LHCN-M2 (cell line): ENCODE data around the gene FLAD1. TPM values are rescaled to one million over a fixed set of nuclear protein-coding genes. Genes with fewer than 3 reads are reported as not detected.

Experiments used
- DNase-seq: peaks from one replicate; pipeline ENCODE4 v3.0.0-alpha.2; 2012; ENCODE audit warnings: low read depth
- total RNA-seq: library from RNA; depleted of rRNA; stranded (reverse); fragments of >200 nt; gene quantifications from 2 replicates; pipeline ENCODE4 v1.2.3, GENCODE V29; 2014

FLAD1 gene
- total RNA-seq, 1 experiment from 2014 or later: 30.9 TPM

DNA sequence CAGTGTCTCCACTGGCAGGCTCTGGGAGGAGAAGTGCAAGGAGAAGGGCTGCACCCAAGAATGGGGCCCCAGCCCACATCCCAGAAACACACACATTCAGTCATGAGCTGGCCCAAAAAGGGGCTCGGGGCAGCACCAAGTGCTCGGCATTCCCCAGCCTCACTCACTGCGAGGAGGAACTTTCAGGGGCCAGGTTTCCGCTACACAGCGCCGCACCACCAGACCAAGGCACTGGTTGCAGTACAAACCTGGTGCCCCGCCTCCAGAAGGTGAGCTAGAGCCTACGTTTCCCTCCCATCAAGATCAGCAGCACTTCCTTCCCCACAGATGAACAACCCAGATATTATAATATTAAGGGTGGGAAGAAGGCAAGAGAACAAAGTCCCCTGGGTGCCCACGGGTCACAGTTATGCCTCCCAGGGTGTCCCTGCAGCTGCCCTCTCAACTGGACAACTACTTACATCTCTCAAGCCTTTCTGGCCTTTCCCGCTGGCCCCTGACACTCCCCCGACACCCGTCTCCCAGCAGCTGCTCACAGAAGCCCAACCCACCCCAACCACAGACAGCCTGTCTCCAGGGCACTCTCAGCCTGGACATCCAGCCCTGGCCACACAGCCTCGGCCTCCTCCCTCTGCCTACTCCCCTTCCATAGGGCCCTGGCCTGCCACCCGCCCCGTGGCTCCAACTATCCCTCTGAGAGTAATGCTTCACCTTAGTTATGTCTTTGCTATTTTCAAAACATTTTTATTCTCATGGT lies 31.1 kb upstream of the FLAD1 start:
- peak; percentile 79 for DNase-seq

DNA sequence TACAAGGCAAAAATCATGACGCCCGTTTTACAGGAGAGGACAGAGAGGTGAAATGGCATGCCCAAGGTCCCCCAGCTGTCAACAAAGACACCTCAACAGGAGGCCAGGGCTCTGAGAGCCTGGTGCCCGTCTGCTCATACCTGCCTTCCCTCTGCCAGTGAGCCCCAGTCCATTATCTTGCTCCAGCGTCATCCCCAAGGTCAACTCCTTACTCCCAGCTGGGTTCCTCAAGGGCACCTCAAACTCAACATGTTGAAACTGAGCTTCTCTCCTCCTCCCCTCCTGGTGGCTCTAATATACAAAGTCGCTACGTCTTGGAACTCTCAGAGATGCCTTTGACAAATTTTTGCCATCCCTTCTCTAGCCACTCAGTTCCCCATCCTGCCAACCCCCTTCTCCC lies 30.5 kb upstream of the FLAD1 start:
- no peak for DNase-seq

DNA sequence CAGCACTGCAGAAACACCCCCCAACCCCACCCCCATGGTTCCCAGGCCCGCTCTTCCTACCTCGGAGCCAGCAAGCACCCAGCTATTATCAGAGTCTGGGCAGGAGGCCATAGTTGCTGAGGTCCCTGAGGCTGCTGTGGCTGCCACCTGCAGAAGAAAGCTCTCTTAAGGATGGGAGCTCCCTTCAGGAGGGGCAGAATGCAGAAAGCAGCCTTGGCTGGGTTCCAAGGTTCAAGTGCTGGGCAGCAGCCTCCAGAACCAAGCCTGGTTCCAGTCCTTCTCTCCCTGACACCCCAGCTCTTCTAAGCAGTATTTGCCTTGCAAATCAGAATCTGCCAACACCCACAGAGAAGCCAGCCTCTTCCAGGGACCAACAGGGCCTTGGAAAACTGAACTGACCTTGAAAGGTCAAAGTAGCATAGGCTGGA lies 29.5 kb upstream of the FLAD1 start:
- DNase-seq: no peak

DNA sequence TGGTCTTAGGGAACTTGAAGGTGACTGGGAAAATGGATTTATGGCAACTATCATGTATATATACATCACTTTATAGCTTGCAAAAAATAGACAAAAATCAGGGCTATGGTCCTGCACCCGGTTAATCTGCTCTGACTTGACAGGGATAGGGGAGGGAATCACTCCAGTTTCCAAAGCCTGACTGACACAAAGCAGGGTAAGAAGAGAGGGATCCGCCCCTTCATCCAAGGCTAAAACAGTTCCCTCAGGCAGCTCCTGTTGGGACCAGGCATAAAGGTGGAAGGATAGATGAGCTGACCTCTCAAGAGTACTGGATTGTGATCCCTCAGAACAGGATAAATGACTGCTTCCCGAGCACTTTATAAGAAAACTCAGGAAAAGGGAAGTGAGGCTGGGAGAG lies 28.6 kb upstream of the FLAD1 start:
- no peak for DNase-seq

DNA sequence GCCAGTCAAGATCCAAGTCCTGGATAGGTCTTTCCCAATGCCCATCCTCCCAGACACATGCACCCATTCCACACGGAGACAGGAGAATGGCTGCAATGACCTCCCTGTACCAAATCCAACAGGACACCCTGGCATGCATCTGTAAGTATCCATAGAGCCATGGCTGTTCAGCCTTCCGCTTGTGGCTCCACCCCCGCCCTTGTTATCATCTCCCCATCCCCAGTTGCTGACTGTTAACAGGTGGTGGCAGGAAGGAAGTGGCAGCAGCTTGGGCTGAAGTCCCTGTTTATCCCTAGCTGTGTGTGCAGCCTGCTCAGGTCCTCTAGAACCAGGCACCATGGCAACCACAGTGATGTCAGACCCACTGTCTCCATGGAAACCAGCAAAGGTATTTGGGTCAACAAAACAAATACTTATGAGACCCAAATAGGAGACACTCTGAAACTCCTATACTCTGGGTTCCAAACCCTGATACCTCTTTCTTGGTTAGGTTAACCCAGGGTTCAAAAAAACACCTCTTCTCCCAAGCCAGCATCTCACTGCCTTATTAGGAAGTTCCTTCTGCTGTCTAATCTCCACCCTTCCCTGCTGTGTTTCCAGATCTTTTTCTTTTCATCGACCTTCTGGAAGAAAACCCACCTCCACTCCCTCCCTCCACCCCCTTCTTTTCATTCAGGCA lies 28.0 kb upstream of the FLAD1 start:
- DNase-seq: peak; percentile 89

DNA sequence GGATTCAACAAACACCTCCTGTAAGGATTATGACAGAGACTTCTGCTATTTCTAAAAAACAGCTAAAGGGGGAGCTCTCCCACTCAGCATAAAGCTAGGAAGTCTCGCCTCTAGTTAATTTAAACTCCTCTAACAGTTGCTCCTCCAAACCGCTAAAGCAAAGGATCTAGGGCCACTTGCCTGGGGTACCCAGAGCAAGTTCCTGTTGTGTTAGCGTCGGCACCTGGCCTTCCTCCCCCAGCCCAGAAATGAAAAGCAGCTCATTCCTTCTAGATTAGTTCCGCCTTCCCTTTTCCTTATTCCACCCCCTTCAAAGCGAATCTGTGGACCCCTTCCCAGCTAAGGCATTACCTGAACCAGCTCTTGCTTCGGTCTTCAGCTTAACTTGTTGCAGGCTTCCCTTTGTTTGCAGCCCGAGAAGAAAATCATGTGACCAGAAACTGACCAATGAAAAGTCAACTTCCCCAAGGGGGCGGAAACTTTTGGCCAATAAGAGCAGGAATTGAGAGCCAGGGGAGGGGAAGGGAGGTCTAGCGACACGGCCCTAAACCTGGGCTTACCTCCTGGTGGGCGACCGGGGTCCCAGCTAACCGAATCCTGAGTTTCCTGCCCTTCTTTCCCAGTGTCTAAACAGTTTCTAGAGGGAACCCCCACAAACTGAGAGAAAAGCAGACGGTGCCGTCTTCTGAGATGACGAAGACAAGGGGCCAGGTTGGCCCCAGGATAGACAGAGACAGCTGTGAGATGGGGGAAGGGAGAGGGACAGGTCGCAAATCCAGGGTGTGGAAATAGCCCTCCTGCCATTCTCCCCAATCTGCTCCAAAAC lies 27.2 kb upstream of the FLAD1 start, which contains the start of gene PBXIP1:
Gene PBXIP1, minus strand, starts transcription at position 382 of the 826 bp plus-strand sequence. CDS start 2,378 bp downstream, outside the sequence.
- peak; percentile 93 for DNase-seq

DNA sequence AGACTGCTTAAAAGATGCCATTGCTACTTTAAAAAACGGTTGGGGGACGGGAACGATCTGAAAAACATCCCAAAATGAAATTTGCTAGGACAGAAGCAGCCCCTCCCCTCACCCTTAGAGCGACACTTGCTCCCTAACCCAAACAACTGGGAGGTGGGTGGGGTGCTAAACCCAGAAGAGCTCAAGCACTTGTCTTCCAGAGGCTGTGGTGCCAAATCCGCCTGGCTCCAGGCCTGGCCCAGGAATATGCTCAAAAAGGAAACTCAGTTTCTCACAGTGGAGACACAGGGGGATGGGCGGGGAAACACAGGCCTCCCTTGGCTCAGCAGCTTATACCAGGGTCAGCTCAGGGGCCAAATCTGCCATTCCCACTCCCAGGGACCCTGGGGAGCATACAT lies 26.6 kb upstream of the FLAD1 start:
- no peak for DNase-seq

DNA sequence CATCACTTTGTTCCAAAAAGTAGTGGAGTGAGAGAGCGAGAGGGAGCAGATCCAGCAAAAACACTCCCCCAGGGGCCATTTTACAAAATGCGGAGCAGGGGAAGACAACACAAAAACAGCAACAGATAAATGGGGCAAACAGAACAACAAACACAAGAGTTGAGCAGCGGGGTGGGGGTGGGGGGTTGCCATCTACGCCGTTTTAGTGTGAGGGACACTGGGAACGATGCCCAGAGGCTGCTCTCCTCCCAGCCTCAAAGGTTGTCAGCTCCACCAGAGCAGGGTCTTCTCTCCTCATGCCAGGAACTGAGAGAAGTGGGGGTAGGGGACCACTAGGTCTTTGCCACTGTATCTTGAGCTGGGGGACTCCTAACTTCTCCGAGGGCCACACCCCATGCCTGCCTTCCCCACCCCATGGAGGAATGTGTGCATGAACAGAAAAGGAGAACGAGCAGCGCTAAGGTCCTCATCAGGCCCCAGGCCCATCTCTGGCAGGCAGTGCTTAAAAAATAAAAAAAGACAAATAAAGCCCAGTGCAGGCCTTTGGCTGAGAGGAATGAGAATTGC lies 26.0 kb upstream of the FLAD1 start:
- no peak for DNase-seq

DNA sequence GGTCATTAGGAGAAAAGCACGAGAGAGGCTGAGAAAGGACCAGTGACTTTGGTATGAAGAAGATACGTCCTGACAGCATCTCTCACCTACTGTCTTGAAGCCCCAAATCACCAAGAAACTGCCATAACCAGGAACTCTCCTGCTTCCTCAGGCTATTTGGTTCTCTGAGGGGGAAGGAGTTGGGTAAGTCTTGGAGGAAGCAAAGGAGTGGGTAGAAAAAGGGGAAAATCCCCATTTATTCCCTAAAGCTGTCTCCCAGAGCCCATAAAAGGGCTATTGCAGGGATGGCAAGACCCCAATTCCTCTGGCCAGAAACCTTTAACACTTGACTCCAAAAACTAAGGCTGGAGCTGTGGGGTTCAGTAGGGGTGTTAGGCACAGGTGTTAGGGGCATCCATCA lies 25.1 kb upstream of the FLAD1 start:
- no peak for DNase-seq

DNA sequence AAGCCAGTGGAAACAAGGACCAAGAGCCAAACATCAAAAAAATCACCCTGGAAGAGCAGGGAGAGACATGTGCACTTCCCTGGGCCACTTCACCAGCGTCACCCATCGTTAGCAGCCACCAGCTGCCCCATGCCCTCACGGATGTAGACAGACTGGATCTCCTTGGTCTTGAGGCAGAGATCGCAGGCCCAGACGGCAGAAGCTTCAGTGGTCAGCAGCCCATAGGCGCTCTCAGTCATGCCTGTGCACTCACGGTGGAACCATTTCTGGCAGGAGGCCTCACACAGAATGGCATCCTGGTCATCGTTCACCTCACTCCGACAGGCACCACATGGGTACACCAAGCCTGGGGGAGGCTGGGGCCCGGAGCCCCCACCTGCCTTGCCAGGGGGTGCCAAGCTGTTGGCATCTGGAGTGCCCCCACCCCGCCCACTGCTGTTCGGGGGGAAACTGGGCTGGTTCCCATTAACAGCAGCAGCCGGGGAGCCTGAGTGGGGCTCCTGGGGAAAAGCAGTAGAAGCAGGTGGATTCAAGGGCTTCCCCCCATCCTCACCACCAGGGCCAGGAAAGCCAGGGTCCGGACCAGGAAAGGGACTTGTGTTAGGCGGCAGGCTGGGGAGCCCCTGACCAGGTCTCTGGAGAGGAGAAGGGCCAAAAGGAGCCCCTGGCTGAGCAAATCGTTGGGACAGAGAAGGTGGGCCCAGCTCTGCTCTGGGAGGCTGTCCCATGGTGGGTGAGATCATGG lies 24.3 kb upstream of the FLAD1 start:
- DNase-seq: no peak

DNA sequence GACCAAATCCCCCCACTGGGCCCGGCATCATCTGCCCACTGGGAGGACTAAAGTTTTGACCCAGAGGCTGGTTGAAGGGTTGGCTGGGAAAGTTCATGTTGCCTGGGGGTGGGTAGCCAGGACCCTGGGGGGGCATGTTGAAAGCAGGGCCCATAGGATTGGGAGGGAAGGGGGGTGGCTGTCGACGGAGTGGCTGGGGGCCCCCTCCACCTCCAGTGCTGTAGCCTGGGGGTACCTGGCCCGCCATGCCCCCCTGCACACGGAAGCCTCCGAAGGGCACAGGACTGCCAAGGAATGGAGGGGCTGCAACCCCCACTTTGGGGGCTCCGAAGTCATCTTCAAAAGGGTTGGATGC lies 23.7 kb upstream of the FLAD1 start:
- DNase-seq: no peak

DNA sequence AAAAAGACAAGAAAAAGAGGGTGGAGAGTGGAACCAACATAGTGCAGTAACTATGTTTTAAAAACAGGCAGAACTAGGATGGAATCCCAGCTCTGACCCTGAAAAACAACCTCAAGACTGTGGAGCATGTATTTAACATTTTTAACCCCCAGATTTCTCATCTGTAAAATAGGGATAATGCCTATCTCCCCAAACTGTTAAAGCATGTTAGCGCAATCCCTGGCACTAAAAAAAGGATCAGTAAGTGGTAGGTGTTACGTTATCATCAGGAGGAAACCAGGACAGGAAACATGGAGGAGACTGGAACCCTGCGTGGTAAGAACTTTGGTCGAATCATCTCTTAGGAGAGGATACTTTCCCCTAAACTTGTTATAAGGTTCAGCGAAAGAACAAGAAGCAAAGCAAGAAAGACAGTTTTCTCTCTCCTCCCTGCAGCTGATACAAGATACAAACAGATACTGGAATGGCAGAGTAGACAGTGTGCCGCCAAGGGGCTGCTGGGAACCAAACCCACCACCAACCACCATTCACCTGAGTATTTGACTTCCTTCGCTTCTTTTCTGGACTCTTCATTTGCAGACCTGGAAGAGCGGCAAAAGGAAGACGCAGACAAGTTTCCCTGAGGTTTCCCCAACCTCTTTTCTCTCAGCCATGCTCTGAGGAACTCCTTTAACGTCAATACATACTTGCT lies 22.6 kb upstream of the FLAD1 start:
- DNase-seq: no peak

DNA sequence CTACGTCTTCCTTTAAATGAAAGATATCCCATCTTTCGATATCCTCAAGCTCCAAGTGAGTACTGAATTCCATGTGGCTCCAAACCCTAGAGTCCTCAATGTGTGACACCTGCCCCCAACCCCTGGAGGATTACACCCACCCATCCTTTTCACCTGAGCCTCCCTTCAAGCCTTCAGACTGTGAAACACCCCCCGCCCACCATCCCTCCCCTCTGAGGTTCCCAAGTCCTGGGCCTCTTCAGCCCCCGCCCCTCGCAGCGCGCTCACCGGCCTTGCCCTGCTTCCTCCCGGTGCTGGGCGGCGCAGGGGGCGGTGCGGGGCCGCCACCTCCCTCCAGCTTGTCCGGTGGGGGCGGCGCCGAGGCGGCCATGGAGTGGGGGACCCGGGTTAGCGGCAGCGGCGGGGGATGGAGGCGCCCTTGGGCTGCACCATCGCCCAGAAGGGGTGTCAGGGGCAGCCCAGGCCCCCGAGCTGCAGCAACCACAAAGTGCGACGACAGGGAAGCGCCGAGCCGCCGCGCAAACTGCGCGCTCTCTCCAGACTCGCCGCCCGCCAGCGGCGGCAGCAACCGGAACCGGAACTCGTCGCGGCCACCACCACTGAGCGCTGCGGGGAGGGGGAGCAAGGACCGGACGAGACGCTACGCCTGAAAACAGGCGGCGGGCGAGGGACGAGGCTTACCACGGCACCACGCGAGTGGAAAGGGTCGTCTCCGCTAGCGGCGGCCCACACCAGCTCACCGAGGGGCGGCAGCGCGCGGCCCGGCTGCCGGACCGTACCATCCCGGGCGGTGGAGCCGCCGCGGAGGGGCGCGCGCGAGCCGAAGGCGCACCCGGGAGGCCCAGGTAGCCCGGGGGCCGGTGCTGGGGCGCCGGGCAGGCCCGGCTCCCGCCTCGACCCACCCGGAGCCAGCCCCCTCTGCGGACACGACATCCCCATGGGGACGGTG lies 21.7 kb upstream of the FLAD1 start, which contains the start of gene PYGO2:
Gene PYGO2, minus strand, starts transcription at position 576 of the 949 bp plus-strand sequence. Its CDS starts 206 bp downstream, at position 370.
- peak; percentile 73 for DNase-seq

DNA sequence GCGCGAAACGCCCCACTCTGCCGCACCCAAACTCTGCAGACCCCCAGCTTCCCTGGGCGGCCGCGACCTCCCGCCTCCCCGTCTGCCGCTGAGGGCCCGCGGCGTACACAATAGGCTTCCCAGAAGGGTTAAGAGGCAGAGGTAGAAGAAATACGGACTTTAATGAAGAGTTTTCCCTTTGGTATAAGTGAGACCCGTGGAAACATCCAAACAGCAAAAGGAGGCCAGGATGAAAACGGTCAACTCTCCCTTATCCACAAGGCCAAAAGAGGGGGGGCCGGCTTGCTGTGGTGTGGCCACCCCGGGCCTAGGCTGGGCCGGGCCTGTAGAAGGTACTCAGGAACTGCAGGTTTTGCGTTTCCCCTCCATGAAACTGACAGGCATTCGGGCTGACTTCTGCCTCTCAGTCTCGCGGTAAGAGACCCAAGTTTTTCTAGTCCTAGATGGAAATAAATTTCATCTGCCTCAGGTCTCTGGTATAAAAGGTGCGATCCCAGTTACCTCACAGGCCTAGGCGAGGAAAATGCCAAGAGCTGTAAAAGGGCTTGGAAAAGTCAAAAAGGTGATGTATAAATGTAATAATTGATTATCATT lies 20.9 kb upstream of the FLAD1 start:
- DNase-seq: peak; percentile 27

DNA sequence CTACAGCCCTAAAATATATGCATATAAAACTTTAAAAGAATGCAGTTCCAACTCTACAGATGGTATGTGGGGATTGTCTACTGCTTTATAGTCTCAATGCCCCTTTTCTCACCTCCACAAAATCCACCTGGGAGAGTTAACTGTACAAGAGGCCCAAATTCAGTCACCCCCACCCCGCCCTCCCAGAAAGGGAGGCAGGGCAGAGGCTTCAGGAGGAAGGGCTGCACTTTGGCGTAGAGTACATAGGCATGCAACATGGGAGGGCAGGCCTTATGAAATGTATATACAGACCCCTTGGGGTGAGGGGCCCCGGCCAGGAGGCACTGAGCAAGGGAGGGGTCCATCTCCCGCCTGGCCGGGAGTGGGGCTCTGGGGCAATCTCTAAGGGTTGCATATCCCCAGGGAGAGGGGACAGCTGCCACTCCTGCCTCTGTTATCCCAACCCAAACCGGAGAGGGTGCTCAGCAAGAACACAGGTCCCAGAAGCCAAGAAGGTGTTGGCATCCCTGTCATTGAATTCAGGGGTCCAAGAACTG lies 20.3 kb upstream of the FLAD1 start:
- DNase-seq: no peak

DNA sequence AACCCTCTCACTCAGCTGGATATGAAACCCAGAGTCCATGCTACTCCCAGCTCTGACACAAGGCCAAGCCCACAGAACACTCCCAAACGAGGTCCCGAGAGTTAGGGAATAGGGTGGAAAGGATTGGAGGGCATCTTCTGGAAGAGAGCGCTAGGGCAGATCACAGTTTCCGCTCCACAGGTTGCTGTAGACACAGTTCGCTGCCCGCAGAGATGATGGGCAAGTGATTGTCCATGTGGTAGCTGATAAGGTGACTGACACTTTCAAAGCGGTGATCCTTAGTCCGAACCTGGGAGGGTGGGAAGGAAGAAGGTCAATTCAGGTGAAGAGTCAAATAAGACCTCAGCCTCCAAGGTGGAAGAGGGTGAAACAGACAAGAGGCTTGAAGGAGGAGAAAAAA lies 19.5 kb upstream of the FLAD1 start:
- DNase-seq: no peak

DNA sequence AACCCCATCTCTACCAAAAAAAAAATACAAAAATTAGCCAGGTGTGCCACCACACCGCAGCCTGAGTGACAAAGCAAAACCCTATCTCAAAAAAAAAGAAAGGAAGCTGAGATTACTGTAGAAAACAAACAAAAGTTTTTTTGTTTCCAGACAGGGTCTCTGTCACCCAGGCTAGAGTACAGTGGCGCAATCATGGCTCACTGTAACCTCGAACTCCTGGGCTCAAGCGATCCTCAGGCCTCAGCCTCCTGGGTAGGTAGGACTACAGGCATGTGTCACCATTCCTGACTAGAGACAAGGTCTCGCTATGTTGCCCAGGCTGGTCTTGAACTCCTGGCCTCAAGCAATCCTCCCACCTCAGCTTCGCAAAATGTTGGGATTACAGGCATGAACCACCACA lies 18.8 kb upstream of the FLAD1 start:
- no peak for DNase-seq

DNA sequence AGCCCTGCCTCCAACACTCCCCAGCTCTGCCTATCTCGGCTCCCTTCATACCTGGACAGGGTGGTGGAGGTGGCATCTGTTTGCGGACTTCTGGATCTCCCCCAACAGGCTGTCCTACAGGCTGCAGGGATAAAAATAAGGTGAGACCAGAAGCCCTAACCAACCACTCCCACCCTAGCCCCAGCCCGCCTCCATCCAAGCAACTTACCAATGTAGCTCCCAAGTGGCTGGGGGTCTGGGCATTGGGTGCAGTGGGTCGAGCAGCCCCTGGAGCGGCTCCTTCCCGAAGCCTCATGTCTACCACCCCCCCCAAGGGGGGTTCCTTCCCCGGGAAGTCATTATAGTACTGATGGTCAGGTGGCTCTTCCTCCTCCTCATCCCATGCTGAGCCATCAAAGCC lies 17.0 kb upstream of the FLAD1 start:
- no peak for DNase-seq
